Stimulated activated CD4-positive, alpha-beta T cell treated with anti-CD3 and anti-CD28 coated beads, TNF-alpha, amount 100 ng/mL, for 1 hour (primary cell): ENCODE results near the gene HVCN1.
"Not testable (repeated sequence)": the region's sequence is repeated elsewhere in the genome, so short reads cannot be mapped to it uniquely, and the experiment has no call there.

Source experiments
- DNase-seq, 3 donors: peaks; one replicate each; pipeline ENCODE4 v3.0.0-alpha.2; 2020; ENCODE audit warnings: low read depth in 3 of 3, low spot score in 1 of 3

Gene HVCN1

DNA sequence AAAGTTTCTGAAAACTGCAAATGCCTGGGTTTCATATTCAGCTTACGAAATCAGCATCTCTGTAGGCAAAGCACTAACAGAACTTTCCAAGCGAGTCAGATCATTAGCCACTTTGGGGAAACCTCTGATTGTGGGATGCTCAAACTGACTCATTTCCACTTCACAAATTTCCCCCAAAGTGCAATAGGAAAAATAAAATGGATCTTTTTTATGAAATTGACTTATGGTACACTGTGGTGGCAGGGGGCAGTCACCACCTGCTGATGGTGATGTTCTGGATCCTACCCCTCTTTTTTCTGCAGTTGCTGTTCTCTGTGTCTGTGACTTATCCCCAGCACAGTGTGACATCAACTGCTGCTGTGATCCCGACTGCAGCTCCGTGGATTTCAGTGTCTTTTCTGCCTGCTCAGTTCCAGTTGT is 69.4 kb downstream of the HVCN1 start:
- no peak for DNase-seq

- DNase-seq, result no peak
These were observed 72.3 kb downstream of the HVCN1 start for GRCh38 chr12:110616471-110617115.

- no peak for DNase-seq
These were observed 73.7 kb downstream of the HVCN1 start for GRCh38 chr12:110615171-110615570.

- DNase-seq, result peak; percentile 86 to 94 (median 87)
These were observed 74.9 kb downstream of the HVCN1 start, which contains the start of gene TCTN1 for GRCh38 chr12:110613771-110614684. TCTN1 (plus strand) TSS chr12:110614129; CDS start chr12:110614183, 54 bp downstream.

DNA sequence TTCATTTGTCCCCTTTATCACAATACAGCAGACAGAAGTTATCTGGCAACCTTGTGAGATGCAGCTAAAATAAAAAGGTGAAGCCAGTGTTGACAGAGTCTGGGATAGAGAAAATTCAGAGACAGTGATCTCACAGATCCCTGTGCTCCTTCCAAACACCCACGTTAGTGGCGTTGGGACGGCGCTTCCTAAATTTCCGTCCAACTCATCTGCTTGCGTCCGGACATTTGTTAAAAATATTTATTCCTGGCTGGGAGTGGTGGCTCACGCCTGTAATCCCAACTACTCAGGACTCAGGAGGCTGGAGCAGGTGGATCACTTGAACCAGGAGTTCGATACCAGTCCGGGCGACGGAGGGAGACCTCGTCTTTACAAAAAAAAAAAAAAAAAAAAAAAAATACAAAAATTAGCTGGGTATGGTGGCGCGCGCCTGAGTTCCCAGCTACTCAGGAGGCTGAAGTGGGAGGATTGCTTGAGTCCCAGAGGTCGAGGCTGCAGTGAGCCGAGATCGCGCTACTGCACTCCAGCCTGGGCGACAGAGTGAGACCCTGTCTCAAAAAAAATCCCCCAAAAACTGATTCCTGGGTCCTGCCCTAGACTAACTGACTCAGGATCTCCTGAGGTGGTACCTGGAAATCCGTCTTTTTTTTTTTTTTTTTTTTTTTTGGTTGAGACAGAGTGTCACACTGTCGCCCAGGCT is 75.7 kb downstream of the HVCN1 start:
- no peak for DNase-seq

DNA sequence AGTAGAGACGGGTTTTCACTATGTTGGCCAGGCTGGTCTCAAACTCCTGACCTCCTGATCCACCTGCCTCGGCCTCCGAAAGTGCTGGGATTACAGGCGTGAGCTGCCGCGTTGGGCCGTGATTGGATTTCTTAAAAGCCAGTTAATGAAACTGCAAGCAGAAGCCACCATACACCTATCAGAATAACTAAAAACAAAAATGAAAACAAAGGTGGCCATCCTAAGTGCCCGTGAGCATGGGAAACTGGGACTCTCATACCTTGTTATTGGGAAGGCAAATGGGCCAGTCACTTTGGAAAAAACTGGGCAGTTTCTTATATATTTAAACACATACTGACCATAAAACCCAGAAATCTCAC is 82.7 kb downstream of the HVCN1 start:
- no peak for DNase-seq

GRCh38 chr12:110602085-110602814 is 86.7 kb downstream of the HVCN1 start:
- DNase-seq, result not testable (repeated sequence)

DNA sequence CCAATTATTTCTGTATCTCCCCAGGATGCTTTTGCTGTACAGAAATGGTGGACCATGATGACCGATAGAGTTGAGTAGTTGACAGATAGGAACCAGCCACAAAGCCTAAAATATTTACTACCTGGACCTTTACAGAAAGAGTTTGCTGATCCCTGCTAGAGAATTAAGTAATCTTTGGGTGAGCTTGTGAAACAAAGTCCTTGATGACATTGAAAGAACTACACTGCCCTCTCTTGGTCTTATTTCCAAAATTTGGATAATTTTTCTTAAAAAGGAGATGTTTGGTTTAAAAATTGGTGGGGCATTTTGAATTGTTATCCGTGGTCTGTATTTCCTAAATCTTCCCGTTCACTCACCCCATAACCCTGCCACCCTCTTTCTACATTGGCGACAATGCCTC is 88.7 kb downstream of the HVCN1 start:
- DNase-seq, result no peak

DNA sequence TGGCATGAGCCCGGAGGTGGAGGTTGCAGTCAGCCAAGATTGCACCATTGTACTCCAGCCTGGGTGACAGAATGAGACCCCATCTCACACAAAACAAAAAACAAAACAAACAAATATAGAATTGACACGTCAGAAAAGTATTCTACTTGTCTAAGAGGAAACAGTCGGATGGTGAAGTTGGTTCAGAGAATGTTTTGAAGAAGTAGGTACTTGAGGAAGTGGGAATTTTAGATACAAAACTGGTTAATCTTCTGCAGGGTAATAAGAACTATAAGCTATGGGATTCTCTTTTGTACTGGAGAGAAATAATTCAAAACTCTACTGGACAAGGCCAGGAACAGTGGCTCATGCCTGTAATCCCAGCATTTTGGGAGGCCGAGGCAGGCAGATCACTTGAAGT is 89.6 kb downstream of the HVCN1 start:
- DNase-seq, result no peak
